Measurements from ENCODE around the gene TEC. TPM values are rescaled to one million over a fixed set of nuclear protein-coding genes. Genes with fewer than 3 reads are reported as not detected.

Gene TEC
- total RNA-seq, 1 experiment from 2014 or later = 0.67 TPM

GRCh38 chr4:48114412-48114811 is 155.2 kb downstream of the TEC start:
- no peak overlapping the region for H3K4me3 ChIP-seq (ENCODE audit: low read depth in 2 of 2, low read length in 2 of 2)
- no TSS peak for BruUV-seq (replicated peaks)
- no peaks in the 10 kb centered on the region for H3K9me3 ChIP-seq (ENCODE audit: control insufficient read depth, insufficient read depth, low read depth, low read length)
- no peaks in the 10 kb centered on the region for H3K36me3 ChIP-seq (ENCODE audit: control insufficient read depth, insufficient read depth, low read length)
- ATAC-seq (no peak), DNase-seq (ENCODE audit: low read depth, low spot score) (no peak)
- H3K4me1 ChIP-seq (ENCODE audit: control insufficient read depth, insufficient read depth, low read length) = no peaks in the 10 kb centered on the region
- in situ Hi-C loops (cut with HindIII; ENCODE audit: low pct_unique_long_range_greater_than_20kb, low sequenced_read_pairs) (no loop called here), intact Hi-C loops (cut with micrococcal nuclease; ENCODE audit: unreplicated experiment) (no loop called here)
- TF ChIP-seq REST (IDR thresholded peaks at IDR 0.05; ENCODE audit: insufficient read depth in 1 of 2, low read depth in 2 of 2, low read length in 1 of 2) (no peak), SIN3A (IDR thresholded peaks at IDR 0.05; ENCODE audit: borderline replicate concordance, insufficient read depth, low read depth, low read length) (no peak), CTCF (IDR thresholded peaks at IDR 0.05) (no peak), TCF7L2 (IDR thresholded peaks at IDR 0.05; ENCODE audit: low read depth, low read length) (no peak), POLR2AphosphoS5 (IDR thresholded peaks at IDR 0.05; ENCODE audit: low read depth, low read length) (no peak)
- no peak overlapping the region for H3K27ac ChIP-seq (ENCODE audit: low read length)
- H3K27me3 ChIP-seq (ENCODE audit: control insufficient read depth, insufficient read depth, low read length) = no peaks in the 10 kb centered on the region
- ChIA-PET CTCF (no interaction called here), POLR2A (no interaction called here)

GRCh38 chr4:48112017-48112667 is 157.5 kb downstream of the TEC start:
- in situ Hi-C loops (cut with HindIII; ENCODE audit: low pct_unique_long_range_greater_than_20kb, low sequenced_read_pairs) = no loop called here
- DNase-seq (ENCODE audit: low read depth, low spot score) (no peak), ATAC-seq (no peak)
- TF ChIP-seq REST (IDR thresholded peaks at IDR 0.05; ENCODE audit: insufficient read depth in 1 of 2, low read depth in 2 of 2, low read length in 1 of 2) = no peak
- TF ChIP-seq SIN3A (IDR thresholded peaks at IDR 0.05; ENCODE audit: borderline replicate concordance, insufficient read depth, low read depth, low read length) = no peak
- TF ChIP-seq POLR2AphosphoS5 (IDR thresholded peaks at IDR 0.05; ENCODE audit: low read depth, low read length) = no peak
- no peak for TF ChIP-seq TCF7L2 (IDR thresholded peaks at IDR 0.05; ENCODE audit: low read depth, low read length)
- no peak for TF ChIP-seq CTCF (IDR thresholded peaks at IDR 0.05)
- Histone ChIP-seq H3K36me3 (ENCODE audit: control insufficient read depth, insufficient read depth, low read length) (no peaks in the 10 kb centered on the region), H3K4me1 (ENCODE audit: control insufficient read depth, insufficient read depth, low read length) (no peaks in the 10 kb centered on the region), H3K27ac (ENCODE audit: low read length) (no peak overlapping the region), H3K27me3 (ENCODE audit: control insufficient read depth, insufficient read depth, low read length) (no peaks in the 10 kb centered on the region), H3K9me3 (ENCODE audit: control insufficient read depth, insufficient read depth, low read depth, low read length) (no peaks in the 10 kb centered on the region), H3K4me3 (ENCODE audit: low read depth in 2 of 2, low read length in 2 of 2) (no peak overlapping the region)
- CTCF ChIA-PET = no interaction called here
- intact Hi-C loops (cut with micrococcal nuclease; ENCODE audit: unreplicated experiment) = no loop called here
- no TSS peak for BruUV-seq (replicated peaks)
- POLR2A ChIA-PET = no interaction called here

Measured in Panc1 (cell line).